Parathyroid adenoma (tissue), 2 donors: ENCODE measurements around the gene HTATSF1.

Source experiments
- H2AFZ ChIP-seq: fragments of 300-600 bp; sonication (generic); one replicate; pipeline ENCODE4 v1.7.0; 2017; ENCODE audit warnings: antibody characterized with exemption, mild to moderate bottlenecking
- H3K27ac ChIP-seq: fragments of 300-600 bp; sonication (generic); one replicate; pipeline ENCODE4 v1.7.0; 2017
- H3K27me3 ChIP-seq: fragments of 300-600 bp; sonication (generic); one replicate; pipeline ENCODE4 v1.7.0; 2017; ENCODE audit warnings: low read length; ENCODE audit not compliant: control insufficient read depth, insufficient read depth
- H3K36me3 ChIP-seq: fragments of 300-600 bp; sonication (generic); one replicate; pipeline ENCODE4 v1.7.0; 2017; ENCODE audit warnings: low read length; ENCODE audit not compliant: control insufficient read depth, insufficient read depth
- H3K4me1 ChIP-seq: fragments of 300-600 bp; sonication (generic); one replicate; pipeline ENCODE4 v1.7.0; 2017; ENCODE audit warnings: control low read depth
- H3K4me2 ChIP-seq: fragments of 300-600 bp; sonication (generic); one replicate; pipeline ENCODE4 v1.7.0; 2017; ENCODE audit warnings: low read length
- H3K4me3 ChIP-seq: fragments of 300-600 bp; sonication (generic); one replicate; pipeline ENCODE4 v1.7.0; 2017; ENCODE audit warnings: low read depth, low read length
- H3K79me2 ChIP-seq: fragments of 300-600 bp; sonication (generic); one replicate; pipeline ENCODE4 v1.7.0; 2017; ENCODE audit warnings: control low read depth
- H3K9ac ChIP-seq: fragments of 300-600 bp; sonication (generic); one replicate; pipeline ENCODE4 v1.7.0; 2017; ENCODE audit warnings: mild to moderate bottlenecking
- H3K9me3 ChIP-seq: fragments of 300-600 bp; sonication (generic); one replicate; pipeline ENCODE4 v1.7.0; 2017; ENCODE audit warnings: low read length; ENCODE audit not compliant: control insufficient read depth
- CTCF ChIP-seq: fragments of 300-600 bp; sonication (generic); IDR thresholded peaks from one replicate; pipeline ENCODE4 v1.7.0; 2017; ENCODE audit warnings: antibody characterized with exemption, mild to moderate bottlenecking
- donor health status: primary hyperparathyroidism.

The HTATSF1 gene

GRCh38 chrX:136453114-136453513 lies 44.3 kb upstream of the HTATSF1 start:
- Histone ChIP-seq H3K4me2 (no peak overlapping the region), H3K9ac (no peak overlapping the region), H3K27me3 (no peaks in the 10 kb centered on the region), H2AFZ (no peak overlapping the region), H3K27ac (no peak overlapping the region), H3K9me3 (no peaks in the 10 kb centered on the region), H3K79me2 (no peaks in the 10 kb centered on the region), H3K4me3 (no peak overlapping the region), H3K4me1 (no peaks in the 10 kb centered on the region), H3K36me3 (no peaks in the 10 kb centered on the region)
- no peak for TF ChIP-seq CTCF

GRCh38 chrX:136453771-136454170 lies 43.6 kb upstream of the HTATSF1 start:
- H3K9ac ChIP-seq: no peak overlapping the region
- H3K79me2 ChIP-seq: no peaks in the 10 kb centered on the region
- H3K27me3 ChIP-seq: no peaks in the 10 kb centered on the region
- TF ChIP-seq CTCF: no peak
- no peak overlapping the region for H3K4me3 ChIP-seq
- no peak overlapping the region for H2AFZ ChIP-seq
- H3K9me3 ChIP-seq: no peaks in the 10 kb centered on the region
- H3K27ac ChIP-seq: no peak overlapping the region
- no peaks in the 10 kb centered on the region for H3K4me1 ChIP-seq
- no peak overlapping the region for H3K4me2 ChIP-seq
- no peaks in the 10 kb centered on the region for H3K36me3 ChIP-seq

- no peaks in the 10 kb centered on the region for H3K4me1 ChIP-seq
- H3K9ac ChIP-seq: no peak overlapping the region
- no peaks in the 10 kb centered on the region for H3K9me3 ChIP-seq
- H3K27ac ChIP-seq: no peak overlapping the region
- no peaks in the 10 kb centered on the region for H3K27me3 ChIP-seq
- TF ChIP-seq CTCF: no peak
- H3K36me3 ChIP-seq: no peaks in the 10 kb centered on the region
- no peak overlapping the region for H2AFZ ChIP-seq
- H3K79me2 ChIP-seq: no peaks in the 10 kb centered on the region
- H3K4me3 ChIP-seq: no peak overlapping the region
- H3K4me2 ChIP-seq: no peak overlapping the region
Observed at GRCh38 chrX:136456133-136456532, 41.3 kb upstream of the HTATSF1 start.

- Histone ChIP-seq H3K4me3 (no peak overlapping the region), H3K4me1 (no peaks in the 10 kb centered on the region), H3K27ac (no peak overlapping the region), H3K27me3 (no peaks in the 10 kb centered on the region), H3K79me2 (no peaks in the 10 kb centered on the region), H3K9me3 (no peaks in the 10 kb centered on the region), H3K4me2 (no peak overlapping the region), H3K36me3 (no peaks in the 10 kb centered on the region), H3K9ac (no peak overlapping the region), H2AFZ (no peak overlapping the region)
- TF ChIP-seq CTCF: no peak
Observed at GRCh38 chrX:136457303-136457917, 40.0 kb upstream of the HTATSF1 start.

- no peaks in the 10 kb centered on the region for H3K36me3 ChIP-seq
- H2AFZ ChIP-seq: no peak overlapping the region
- no peaks in the 10 kb centered on the region for H3K27me3 ChIP-seq
- no peaks in the 10 kb centered on the region for H3K79me2 ChIP-seq
- H3K4me2 ChIP-seq: no peak overlapping the region
- no peaks in the 10 kb centered on the region for H3K9me3 ChIP-seq
- no peak overlapping the region for H3K4me3 ChIP-seq
- no peak overlapping the region for H3K9ac ChIP-seq
- no peak overlapping the region for H3K27ac ChIP-seq
- H3K4me1 ChIP-seq: no peaks in the 10 kb centered on the region
- no peak for TF ChIP-seq CTCF
Observed at GRCh38 chrX:136464589-136464988, 32.8 kb upstream of the HTATSF1 start.
